ENCODE measurements around the gene CNNM4. TPM values are rescaled to one million over a fixed set of nuclear protein-coding genes. Genes with fewer than 3 reads are reported as not detected.

The CNNM4 gene
- total RNA-seq, 2 experiments from 2014 or later, result 5.1 to 5.8 TPM

DNA sequence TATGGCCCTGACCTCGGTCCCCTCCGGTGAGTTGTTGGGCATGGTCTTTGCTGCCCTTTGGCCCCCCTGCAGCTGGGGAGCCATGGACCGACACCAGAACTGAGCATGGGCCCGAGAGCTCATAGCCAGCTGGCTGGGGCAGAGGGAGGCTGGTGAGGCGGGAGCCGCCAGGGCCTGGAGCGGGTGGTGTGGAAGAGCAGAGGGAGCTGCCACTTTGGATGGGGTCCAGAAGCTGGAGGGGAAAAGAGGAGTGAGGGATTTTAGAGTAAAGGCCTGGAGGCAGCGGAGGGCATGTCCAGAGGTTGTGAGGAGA lies 38.9 kb downstream of the CNNM4 start:
- POLR2A ChIA-PET, result interaction anchor here (1.6 kb wide), 1 partner anchor 38 kb away, joined by 3 read pairs; no protein-coding TSS in a partner anchor

DNA sequence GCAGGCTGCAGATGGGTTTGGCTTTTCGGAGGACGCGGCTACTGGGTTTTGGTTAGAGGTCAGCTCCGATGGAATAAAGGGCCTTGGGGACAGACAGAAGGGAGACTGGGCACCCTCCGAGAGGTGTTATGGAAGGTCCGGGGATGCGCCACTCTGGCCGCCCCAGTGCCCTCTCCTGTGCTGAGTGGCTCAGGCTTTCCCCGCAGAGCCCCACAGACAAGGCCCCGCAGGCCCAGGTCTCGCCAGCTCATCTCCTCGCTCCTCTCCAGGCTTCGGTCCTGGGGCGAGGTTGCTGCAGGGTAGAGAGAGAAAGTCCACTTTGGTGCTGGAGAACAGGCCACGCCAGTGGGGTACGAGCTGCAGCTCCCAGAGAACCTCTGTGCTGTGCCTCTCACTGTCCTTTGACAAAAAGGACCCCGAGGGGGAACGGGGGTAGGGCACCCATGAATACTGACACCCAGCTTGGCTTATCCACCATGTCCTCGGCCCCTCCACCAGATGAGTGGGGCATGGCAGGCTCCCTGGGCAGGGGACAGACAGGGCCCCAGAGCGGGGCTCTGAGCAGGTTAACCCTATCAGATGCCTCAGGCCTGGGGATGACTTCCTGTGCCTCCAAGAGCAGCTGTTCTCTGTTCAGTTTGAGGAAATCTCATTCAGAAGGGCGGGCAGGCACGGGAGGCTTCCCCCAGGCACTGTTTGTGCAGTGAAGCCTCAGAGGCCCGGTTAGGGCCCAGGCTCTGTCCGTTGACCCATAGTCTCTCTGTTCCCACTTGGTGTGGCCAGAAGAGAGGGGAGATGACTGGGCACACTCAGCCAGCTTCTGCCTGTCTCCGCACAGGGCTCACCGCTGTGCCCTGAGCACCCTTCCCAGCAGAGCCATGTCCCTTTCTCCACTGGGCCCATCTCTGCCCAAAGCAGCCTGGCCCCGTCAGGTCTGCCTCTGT lies 39.6 kb downstream of the CNNM4 start:
- no peak for DNase-seq
- Mint-ChIP-seq H3K27me3 (no peaks in the 10 kb centered on the region), H3K9me3 (no peaks in the 10 kb centered on the region), H3K4me1 (ENCODE audit: low read depth) (peaks cover 1% of the 10 kb centered on the region), H3K4me3 (no peak overlapping the region), H3K36me3 (ENCODE audit: low read depth) (no peaks in the 10 kb centered on the region), H3K27ac (no peak overlapping the region)
- POLR2A ChIA-PET, result interaction anchor here (1.0 to 1.6 kb wide), 2 partner anchors 39 to 57 kb away, joined by 3 read pairs; no protein-coding TSS in a partner anchor
- CTCF ChIA-PET, result interaction anchor here (0.7 to 2.5 kb wide), 20 partner anchors 10 to 312 kb away, joined by 3 to 16 read pairs (median 4); partner anchors contain the start of genes ANKRD36, CNNM3, CNNM4 and LMAN2L
- TF ChIP-seq, protein P1, sequence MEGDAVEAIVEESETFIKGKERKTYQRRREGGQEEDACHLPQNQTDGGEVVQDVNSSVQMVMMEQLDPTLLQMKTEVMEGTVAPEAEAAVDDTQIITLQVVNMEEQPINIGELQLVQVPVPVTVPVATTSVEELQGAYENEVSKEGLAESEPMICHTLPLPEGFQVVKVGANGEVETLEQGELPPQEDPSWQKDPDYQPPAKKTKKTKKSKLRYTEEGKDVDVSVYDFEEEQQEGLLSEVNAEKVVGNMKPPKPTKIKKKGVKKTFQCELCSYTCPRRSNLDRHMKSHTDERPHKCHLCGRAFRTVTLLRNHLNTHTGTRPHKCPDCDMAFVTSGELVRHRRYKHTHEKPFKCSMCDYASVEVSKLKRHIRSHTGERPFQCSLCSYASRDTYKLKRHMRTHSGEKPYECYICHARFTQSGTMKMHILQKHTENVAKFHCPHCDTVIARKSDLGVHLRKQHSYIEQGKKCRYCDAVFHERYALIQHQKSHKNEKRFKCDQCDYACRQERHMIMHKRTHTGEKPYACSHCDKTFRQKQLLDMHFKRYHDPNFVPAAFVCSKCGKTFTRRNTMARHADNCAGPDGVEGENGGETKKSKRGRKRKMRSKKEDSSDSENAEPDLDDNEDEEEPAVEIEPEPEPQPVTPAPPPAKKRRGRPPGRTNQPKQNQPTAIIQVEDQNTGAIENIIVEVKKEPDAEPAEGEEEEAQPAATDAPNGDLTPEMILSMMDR (IDR thresholded peaks at IDR 0.05), result no peak
- peak; percentile 28 for ATAC-seq
- intact Hi-C loops (cut with micrococcal nuclease), result no loop called here

More for the DNA sequence above, 38.9 kb downstream of the CNNM4 start:
- H3K27ac Mint-ChIP-seq, result no peak overlapping the region
- no peak for ATAC-seq
- DNase-seq, result no peak
- no peak overlapping the region for H3K4me3 Mint-ChIP-seq
- no peaks in the 10 kb centered on the region for H3K36me3 Mint-ChIP-seq (ENCODE audit: low read depth)
- H3K9me3 Mint-ChIP-seq, result no peaks in the 10 kb centered on the region
- H3K4me1 Mint-ChIP-seq (ENCODE audit: low read depth), result no peaks in the 10 kb centered on the region
- H3K27me3 Mint-ChIP-seq, result no peaks in the 10 kb centered on the region
- CTCF ChIA-PET, result interaction anchor here (1.5 to 2.5 kb wide), 6 partner anchors 15 to 163 kb away, joined by 3 to 14 read pairs (median 10); partner anchors contain the start of gene CNNM4
- TF ChIP-seq, protein P1 (IDR thresholded peaks at IDR 0.05), result no peak
- intact Hi-C loops (cut with micrococcal nuclease), result no loop called here

DNA sequence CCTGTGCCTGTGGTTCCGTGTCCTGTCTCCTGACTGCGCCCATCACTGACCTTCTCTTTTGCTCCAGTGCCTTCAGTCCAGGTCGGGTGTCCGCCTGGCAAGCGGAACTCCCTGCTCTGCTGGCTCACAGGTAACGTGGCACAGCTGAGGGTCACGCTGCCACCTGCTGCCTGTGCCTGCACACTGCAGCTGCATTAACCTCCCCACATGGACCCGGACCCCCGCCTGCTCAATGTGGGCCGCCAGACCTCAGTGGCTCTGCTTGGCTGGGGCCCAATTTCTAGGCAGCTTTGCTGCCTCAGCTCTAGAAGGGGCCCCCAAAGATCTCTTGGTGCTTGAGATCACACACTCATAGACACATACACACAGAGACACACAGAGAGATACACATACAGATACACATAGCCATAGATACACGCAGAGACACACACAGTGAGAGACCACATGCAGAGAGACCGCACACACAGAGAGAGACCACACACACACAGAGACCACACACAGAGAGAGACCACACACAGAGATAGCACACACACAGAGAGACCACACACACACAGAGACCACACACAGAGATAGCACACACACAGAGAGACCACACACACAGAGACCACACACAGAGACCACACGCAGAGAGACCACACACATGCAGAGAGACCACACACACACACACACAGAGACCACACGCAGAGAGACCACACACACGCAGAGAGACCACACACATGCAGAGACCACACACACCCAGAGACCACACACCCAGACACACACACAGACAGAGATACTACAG lies 40.5 kb downstream of the CNNM4 start:
- TF ChIP-seq, protein P1 (IDR thresholded peaks at IDR 0.05), result peak; percentile 90
- no peaks in the 10 kb centered on the region for H3K27me3 Mint-ChIP-seq
- ATAC-seq (peak; percentile 98), DNase-seq (peak; percentile 84)
- H3K9me3 Mint-ChIP-seq, result no peaks in the 10 kb centered on the region
- ChIA-PET CTCF (interaction anchor here (0.8 to 2.5 kb wide), 18 partner anchors 10 to 311 kb away, joined by 3 to 16 read pairs (median 4); partner anchors contain the start of genes ANKRD36, CNNM3, CNNM4 and LMAN2L), POLR2A (interaction anchor here (1.0 to 1.6 kb wide), 2 partner anchors 40 to 56 kb away, joined by 3 read pairs; no protein-coding TSS in a partner anchor)
- H3K4me1 Mint-ChIP-seq (ENCODE audit: low read depth), result peaks cover 3% of the 10 kb centered on the region
- H3K4me3 Mint-ChIP-seq, result no peak overlapping the region
- H3K36me3 Mint-ChIP-seq (ENCODE audit: low read depth), result no peaks in the 10 kb centered on the region
- no peak overlapping the region for H3K27ac Mint-ChIP-seq
- intact Hi-C loops (cut with micrococcal nuclease), result no loop called here

DNA sequence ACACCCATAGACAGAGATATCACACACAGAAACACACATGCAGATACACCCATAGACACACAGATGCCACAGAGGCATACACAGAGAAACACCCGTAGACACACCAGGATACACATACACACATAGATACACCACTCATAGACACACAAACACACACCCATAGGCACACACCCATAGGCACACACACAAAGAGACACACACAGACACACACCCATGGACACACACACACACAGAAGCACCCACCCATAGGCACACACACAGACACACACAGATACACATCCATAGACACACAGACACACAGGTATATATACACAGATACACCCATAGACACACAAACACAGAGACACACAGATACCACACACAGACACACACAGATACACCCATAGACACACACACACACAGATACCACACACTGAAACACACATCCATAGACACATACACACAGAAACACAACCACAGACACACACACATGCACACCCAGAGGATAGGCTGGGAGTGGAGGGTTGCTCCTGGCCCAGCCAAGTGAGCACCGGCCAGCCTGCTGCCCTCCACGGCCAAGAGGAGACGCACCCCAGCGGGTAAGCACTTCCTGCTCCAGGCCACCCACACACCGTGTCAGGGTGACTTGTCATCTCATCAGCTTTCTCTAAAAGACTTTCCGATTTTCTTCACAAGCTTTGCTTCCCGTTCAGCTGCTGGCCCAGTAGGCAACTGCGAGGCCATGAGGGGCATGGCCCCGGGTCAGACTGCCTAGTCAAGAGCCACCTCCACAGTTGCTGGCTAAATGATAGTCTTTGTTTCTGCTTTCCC lies 41.3 kb downstream of the CNNM4 start:
- no peaks in the 10 kb centered on the region for H3K36me3 Mint-ChIP-seq (ENCODE audit: low read depth)
- no peaks in the 10 kb centered on the region for H3K9me3 Mint-ChIP-seq
- ChIA-PET CTCF (interaction anchor here (1.4 to 2.8 kb wide), 8 partner anchors 9 to 248 kb away, joined by 3 to 16 read pairs (median 10); partner anchors contain the start of genes CNNM3 and CNNM4), POLR2A (interaction anchor here (0.5 kb wide), 1 partner anchor 12 kb away, joined by 3 read pairs; no protein-coding TSS in a partner anchor)
- H3K27me3 Mint-ChIP-seq, result no peaks in the 10 kb centered on the region
- H3K27ac Mint-ChIP-seq, result no peak overlapping the region
- TF ChIP-seq, protein P1 (IDR thresholded peaks at IDR 0.05), result no peak
- H3K4me3 Mint-ChIP-seq, result no peak overlapping the region
- peaks cover 11% of the 10 kb centered on the region for H3K4me1 Mint-ChIP-seq (ENCODE audit: low read depth)
- DNase-seq, result peak; percentile 59
- intact Hi-C loops (cut with micrococcal nuclease), result no loop called here
- ATAC-seq, result peak; percentile 52

All from activated CD8-positive, alpha-beta T cell treated with anti-CD3 and anti-CD28 coated beads for 36 hours (primary cell).